C1 segment of cervical spinal cord (tissue), 14 donors: ENCODE data around the gene CPSF4.

Source experiments
- DNase-seq, 14 donors: peaks; one replicate each; lab custom pipeline; 2025; lab: John Stamatoyannopoulos, UW

Gene CPSF4

GRCh38 chr7:99438573-99439480 is at the start of gene CPSF4, which contains the start of gene PTCD1:
CPSF4 (plus strand) TSS chr7:99438943; CDS start chr7:99439083, 140 bp downstream.
PTCD1 (minus strand) TSS chr7:99438798; CDS start chr7:99435242, 3,556 bp downstream.
- peak; percentile 54 to 96 (median 91) for DNase-seq

- no peak for DNase-seq
These were observed 49.0 kb upstream of the CPSF4 start for GRCh38 chr7:99389772-99390171.

- DNase-seq = no peak
These were observed 47.7 kb upstream of the CPSF4 start for GRCh38 chr7:99390941-99391602.

- no peak for DNase-seq
These were observed 46.7 kb upstream of the CPSF4 start for GRCh38 chr7:99392046-99392445.

DNA sequence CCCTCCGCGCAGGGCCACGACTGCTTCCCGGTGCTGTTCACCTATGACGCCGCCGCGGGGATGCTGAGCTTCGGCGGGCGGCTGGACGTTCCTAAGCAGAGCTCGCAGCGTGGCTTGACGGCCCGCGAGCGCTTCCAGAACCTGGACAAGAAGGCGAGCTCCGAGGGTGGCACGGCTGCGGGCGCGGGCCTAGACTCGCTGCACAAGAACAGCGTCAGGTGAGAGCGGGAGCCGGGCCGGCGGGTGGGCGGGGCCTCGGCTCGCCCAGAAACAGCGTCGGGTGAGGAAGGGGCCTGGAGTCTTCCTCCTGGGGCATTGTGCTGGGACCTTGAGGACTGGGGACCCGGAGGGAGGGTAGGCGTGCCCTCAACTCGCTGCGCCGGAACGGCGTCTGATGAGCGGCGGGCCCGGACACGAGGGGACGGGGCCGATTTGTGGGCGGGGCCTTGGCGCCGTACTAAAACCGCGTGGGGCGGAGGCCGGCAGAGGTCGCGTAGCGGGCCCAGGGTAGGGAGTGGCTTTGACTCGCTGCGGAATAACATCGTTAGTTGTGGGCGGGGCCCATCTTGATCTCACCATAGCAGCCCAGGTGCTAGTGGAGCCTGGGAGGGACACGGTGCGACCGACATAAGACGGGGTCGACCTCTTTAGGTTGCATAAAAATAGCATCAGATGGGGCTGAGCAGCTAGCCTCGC is 45.9 kb upstream of the CPSF4 start:
- peak in 3 of 14 donors; percentile 14 to 69 (median 19) for DNase-seq

DNA sequence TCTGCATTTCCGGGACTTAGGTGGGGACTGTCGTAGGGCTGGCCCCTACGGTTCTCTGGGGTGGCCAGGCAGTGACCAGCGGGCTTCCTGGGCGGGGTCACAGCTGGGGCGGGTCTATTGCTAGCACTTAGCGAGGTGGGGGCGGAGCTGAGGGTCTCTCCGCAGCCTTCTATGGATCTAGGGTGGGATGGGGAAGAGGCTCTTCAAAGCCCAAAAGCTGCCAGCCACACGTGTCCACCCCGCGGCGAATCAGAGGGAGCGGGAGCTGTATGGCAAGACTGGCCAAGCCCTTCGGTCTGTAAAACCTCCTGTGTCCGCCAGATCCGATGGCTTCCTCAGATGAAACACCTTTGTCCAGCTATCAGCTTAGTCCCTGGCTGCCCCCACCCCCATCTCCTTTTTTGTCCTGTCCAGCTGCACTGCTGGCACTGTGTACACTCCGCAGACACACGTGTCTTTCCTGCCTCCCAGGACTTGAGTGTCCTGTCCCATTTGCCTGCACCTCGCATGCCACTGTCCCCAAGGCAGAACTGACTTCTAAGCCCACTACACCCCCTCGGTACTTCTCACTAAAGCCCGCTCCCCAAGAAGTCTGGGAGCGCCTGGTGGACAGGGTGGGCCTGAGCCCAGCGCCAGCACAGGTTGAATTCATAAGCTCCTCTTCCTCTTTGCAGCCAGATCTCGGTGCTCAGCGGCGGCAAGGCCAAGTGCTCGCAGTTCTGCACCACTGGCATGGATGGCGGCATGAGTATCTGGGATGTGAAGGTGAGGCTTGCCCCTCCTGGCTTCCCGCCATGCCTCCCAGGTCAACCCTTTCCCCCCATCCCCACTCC is 45.2 kb upstream of the CPSF4 start:
- DNase-seq = peak in 2 of 14 donors; percentile 5 to 58

DNA sequence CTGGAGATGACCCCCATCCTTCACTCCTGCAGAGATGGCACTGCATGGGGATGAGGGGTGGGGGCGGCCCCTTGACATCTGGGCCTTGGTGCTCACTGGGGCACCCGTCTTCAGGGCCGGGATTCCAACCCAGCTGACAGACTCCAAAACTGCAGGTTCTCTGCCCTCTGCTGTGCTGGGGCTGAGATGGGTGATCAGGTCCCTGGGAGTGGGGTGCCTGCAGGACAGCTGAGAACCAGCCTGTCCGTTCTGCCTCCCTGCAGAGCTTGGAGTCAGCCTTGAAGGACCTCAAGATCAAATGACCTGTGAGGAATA is 44.6 kb upstream of the CPSF4 start:
- no peak for DNase-seq

- no peak for DNase-seq
These were observed 43.0 kb upstream of the CPSF4 start for GRCh38 chr7:99395616-99396327.

DNA sequence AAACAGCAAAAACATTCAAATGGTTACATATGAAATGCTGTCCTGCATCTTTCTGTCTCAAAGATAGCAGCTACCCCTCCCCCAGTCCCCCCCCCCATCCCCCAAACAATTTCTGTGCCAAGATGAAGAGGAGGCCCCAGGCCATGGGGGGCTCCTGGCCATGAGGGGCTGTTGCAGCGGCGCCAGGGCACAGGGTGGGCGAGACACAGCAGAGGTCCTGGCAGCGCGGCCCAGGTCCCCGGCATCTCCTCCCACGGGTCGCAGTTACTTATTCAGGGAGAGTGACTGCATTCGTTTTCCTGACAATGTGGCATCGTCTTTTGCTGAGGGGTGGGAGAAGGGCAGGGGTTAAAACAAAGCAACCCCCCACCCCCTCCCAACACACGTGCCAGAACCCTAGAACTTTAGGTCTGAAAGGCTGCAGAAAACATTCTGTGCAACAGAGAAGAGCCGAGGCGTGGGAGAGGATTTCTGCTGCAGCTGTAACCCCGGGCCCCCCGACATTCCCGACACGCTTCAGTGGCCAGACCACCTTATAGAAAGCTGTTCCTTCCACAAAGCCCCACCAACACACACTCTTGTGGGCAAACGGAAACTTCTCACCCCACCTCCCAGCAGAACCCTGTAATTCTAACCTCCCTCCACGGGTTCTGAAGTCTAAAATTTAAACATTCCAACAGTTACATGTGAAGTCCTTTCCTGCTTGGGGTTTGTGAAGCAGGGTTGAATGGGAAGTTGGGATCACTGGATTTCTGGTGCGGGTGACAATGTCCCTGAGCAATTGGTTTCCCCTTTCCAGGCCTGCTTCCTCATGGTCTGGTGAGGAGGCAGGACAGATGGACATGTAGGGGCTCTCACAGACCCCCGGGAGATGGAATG is 42.1 kb upstream of the CPSF4 start:
- no peak for DNase-seq

GRCh38 chr7:99397297-99397983 is 41.3 kb upstream of the CPSF4 start:
- no peak for DNase-seq

GRCh38 chr7:99398891-99399445 is 39.8 kb upstream of the CPSF4 start:
- no peak for DNase-seq

GRCh38 chr7:99399597-99399996 is 39.1 kb upstream of the CPSF4 start:
- DNase-seq = no peak

DNA sequence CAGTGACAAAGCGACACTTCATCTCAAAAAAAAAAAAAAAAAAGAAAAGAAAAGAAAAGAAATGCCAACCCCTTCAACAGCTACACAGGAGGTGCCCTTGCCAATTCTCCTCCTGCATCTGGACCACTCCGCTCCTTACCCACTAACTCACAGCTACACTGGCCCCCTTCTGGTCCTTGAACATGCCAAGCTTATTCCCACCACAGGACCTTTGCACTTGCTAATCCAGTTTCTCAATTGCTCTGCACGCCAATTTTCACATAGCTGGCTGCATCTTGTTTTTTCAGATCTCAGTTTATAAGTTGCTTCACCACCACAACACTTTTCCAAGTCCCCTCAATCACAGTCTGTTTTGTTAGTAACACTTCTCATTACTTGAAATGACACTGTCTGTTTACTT is 35.9 kb upstream of the CPSF4 start:
- DNase-seq = no peak

GRCh38 chr7:99403764-99404163 is 35.0 kb upstream of the CPSF4 start:
- DNase-seq = no peak

- no peak for DNase-seq
These were observed 34.3 kb upstream of the CPSF4 start for GRCh38 chr7:99404235-99404976.

GRCh38 chr7:99404977-99405320 is 33.8 kb upstream of the CPSF4 start:
- DNase-seq = no peak

DNA sequence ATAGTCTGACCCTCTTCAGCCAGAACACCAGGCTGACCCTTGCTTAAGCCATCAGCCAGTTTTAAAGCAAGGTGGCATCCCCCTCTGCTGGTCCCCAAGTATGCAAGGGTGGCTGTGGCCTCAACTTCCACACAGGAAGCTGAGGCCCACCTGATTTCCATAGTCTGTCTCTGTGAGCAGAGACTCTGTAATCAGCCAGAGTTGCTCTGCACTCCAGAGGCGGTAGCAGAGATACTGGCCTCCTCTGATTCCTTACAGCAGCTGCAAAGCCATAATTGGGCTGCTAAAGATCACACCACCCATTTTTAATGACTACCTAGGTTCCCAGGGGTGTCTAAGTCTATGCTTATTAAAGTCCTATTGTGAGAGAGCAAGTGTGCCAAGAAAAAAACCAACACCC is 32.2 kb upstream of the CPSF4 start:
- no peak for DNase-seq

DNA sequence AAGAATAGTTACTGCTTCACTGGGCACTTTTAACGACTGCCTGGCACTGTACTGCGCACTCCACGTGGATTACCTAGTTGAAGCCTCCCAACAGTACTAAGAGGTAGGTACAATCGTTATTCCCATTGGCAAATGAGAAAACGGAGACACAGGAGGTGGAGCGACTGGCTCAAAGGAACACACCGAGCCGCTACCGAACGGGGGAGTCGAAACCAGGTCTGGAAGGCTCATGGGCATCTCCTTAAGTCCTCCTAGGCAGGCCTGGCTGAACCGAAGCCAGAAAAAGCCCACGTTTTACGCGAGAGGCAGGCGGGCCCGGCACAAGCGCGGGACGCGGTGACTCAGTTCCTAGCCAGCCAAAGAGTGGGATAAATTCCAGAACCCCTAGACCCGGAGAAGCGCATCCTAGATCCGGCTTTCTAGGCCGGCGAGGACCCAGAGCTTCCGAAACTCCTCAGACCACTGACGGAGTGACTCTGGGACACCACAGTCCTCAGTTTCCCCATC is 30.8 kb upstream of the CPSF4 start:
- peak in 3 of 14 donors; percentile 27 to 60 (median 45) for DNase-seq
